Thyroid gland (tissue), 4 donors: Measurements from ENCODE around the gene CD302.

Experiments used
- CTCF ChIP-seq, 6 experiments: fragments of 200-600 bp in 3 of 6; fragments of 450-650 bp in 3 of 6; sonication (generic) in 3 of 6; IDR thresholded peaks; one replicate each; pipeline ENCODE4 v1.5.1; 2016 to 2019; ENCODE audit warnings: antibody characterized with exemption in 6 of 6, mild to moderate bottlenecking in 2 of 6, inconsistent platforms in 1 of 6, moderate library complexity in 1 of 6
- POLR2A ChIP-seq, 2 donors: fragments of 450-650 bp; IDR thresholded peaks; one replicate each; pipeline ENCODE4 v1.6.1; 2017; ENCODE audit warnings: antibody characterized with exemption in 2 of 2, mild to moderate bottlenecking in 2 of 2, moderate library complexity in 1 of 2

GRCh38 chr2:159804941-159805340 lies 6.9 kb upstream of the CD302 start:
- TF ChIP-seq CTCF (IDR thresholded peaks at IDR 0.05) (no peak), POLR2A (IDR thresholded peaks at IDR 0.05) (no peak)
